HL-60 (cell line): ENCODE measurements around the gene MAP3K5.

Source experiments
- CTCF ChIP-seq: IDR thresholded peaks from one replicate; pipeline ENCODE4 v1.5.1; 2011; ENCODE audit warnings: low read length, control low read depth, inconsistent platforms; ENCODE audit not compliant: insufficient read depth
- POLR2AphosphoS5 ChIP-seq: IDR thresholded peaks from 2 replicates; pipeline ENCODE4 v1.6.1; 2012; ENCODE audit warnings: low read depth
- REST ChIP-seq: IDR thresholded peaks from 2 replicates; pipeline ENCODE4 v1.6.1; 2012; ENCODE audit warnings: low read depth; ENCODE audit not compliant: insufficient replicate concordance
- SPI1 ChIP-seq: IDR thresholded peaks from 2 replicates; pipeline ENCODE4 v1.6.1; 2012; ENCODE audit warnings: low read depth, mild to moderate bottlenecking, borderline replicate concordance

- TF ChIP-seq POLR2AphosphoS5 (no peak), CTCF (no peak), SPI1 (no peak), REST (no peak)
Measured at GRCh38 chr6:136539967-136540652, 252.2 kb downstream of the MAP3K5 start.
